GM04504 (cell line): ENCODE data around the gene TIMM23B.
"Not testable (repeated sequence)": the region's sequence is repeated elsewhere in the genome, so short reads cannot be mapped to it uniquely, and the experiment has no call there.

Experiments
- DNase-seq: peaks from one replicate; pipeline ENCODE4 v3.0.0-alpha.2; 2012; ENCODE audit warnings: low read depth

Gene TIMM23B

GRCh38 chr10:49977756-49978155 lies 35.9 kb downstream of the TIMM23B start:
- DNase-seq, result not testable (repeated sequence)

GRCh38 chr10:49987207-49987606 lies 45.4 kb downstream of the TIMM23B start:
- not testable (repeated sequence) for DNase-seq

GRCh38 chr10:49988376-49988775 lies 46.5 kb downstream of the TIMM23B start, which contains the start of gene AGAP6:
Gene AGAP6 (plus strand): TSS chr10:49988406. CDS start chr10:49988716, 310 bp downstream.
- not testable (repeated sequence) for DNase-seq

- DNase-seq, result not testable (repeated sequence)
These were observed 53.5 kb downstream of the TIMM23B start for GRCh38 chr10:49995321-49995720.

- DNase-seq, result not testable (repeated sequence)
These were observed 72.2 kb downstream of the TIMM23B start for GRCh38 chr10:50014024-50014423.

GRCh38 chr10:50015596-50016220 lies 73.9 kb downstream of the TIMM23B start:
- not testable (repeated sequence) for DNase-seq

GRCh38 chr10:50016926-50017325 lies 75.1 kb downstream of the TIMM23B start:
- DNase-seq, result not testable (repeated sequence)

GRCh38 chr10:50017646-50018045 lies 75.8 kb downstream of the TIMM23B start:
- DNase-seq, result peak; percentile 3

- DNase-seq, result not testable (repeated sequence)
These were observed 77.4 kb downstream of the TIMM23B start for GRCh38 chr10:50019279-50019678.

- not testable (repeated sequence) for DNase-seq
These were observed 78.7 kb downstream of the TIMM23B start for GRCh38 chr10:50020451-50021024.

GRCh38 chr10:50021646-50022045 lies 79.8 kb downstream of the TIMM23B start:
- DNase-seq, result no peak
